HepG2 (cell line): ENCODE measurements around the gene LCLAT1.

ENCODE experiments used
- CEBPB ChIP-seq: IDR thresholded peaks from 2 replicates; pipeline ENCODE4 v1.6.1; 2011; ENCODE audit warnings: low read depth, low read length, improper control_type of control experiment, borderline replicate concordance
- GTF2F1 ChIP-seq: fragments of 150-350 bp; IDR thresholded peaks from 2 replicates; pipeline ENCODE4 v1.6.1; 2014; ENCODE audit warnings: low read length
- JUNB ChIP-seq: sonication (generic); formaldehyde crosslinking; IDR thresholded peaks from 2 replicates; pipeline ENCODE4 v1.8.0; 2022; ENCODE audit warnings: missing genetic modification reagents, mild to moderate bottlenecking, borderline replicate concordance
- MAX ChIP-seq: IDR thresholded peaks from 2 replicates; pipeline ENCODE4 v1.6.1; 2012; ENCODE audit warnings: inconsistent platforms

- no peak for TF ChIP-seq CEBPB
- no peak for TF ChIP-seq GTF2F1
- no peak for TF ChIP-seq JUNB (CRISPR knock-in tag)
- TF ChIP-seq MAX = no peak
Measured at GRCh38 chr2:30622452-30622851, 175.4 kb downstream of the LCLAT1 start.
